Gastrocnemius medialis (tissue), 4 donors: ENCODE measurements around the gene ATP4B.

ENCODE experiments used
- POLR2A ChIP-seq, 2 donors: fragments of 450-650 bp; IDR thresholded peaks; one replicate each; pipeline ENCODE4 v1.6.1; 2017; ENCODE audit warnings: antibody characterized with exemption in 2 of 2, mild to moderate bottlenecking in 2 of 2, moderate library complexity in 2 of 2
- TF ChIP-seq, protein P1 (sequence below), 5 experiments: fragments of 450-650 bp in 3 of 5; fragments of 200-600 bp in 2 of 5; sonication (generic) in 2 of 5; IDR thresholded peaks in 4 of 5; conservative IDR thresholded peaks in 1 of 5; 1 replicate in 4 of 5; 2 replicates in 1 of 5; pipeline ENCODE4 v1.5.1; 2016 to 2019; ENCODE audit warnings: antibody characterized with exemption in 5 of 5, mild to moderate bottlenecking in 3 of 5, moderate library complexity in 3 of 5

DNA sequence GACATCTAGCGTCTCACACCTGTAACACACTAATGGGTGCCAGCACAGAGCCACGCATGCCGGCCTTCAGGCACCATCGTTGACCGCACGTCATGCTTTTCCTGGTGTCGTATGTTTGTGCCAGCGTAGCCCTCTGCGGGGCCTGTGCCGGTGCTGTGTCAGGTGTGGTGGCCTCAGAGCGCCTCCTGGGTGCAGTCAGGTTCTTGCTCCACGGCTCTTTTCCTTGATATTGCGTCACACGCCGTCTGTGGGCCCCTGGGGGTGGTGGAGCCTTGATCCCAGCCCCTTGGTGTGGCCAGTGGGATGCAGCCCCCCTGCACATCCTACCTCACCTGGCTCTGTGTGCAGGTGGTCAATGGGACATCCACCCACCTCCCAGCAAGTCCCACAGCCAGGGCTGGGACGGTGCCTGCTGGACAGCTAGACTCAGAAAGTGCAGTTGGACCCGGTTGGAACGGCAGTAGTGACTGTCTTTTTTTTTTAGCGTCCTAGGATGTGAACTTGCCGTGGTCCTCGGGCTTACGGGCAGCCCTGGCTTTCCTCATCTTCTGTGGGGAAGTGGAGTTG, 48.9 kb downstream of the ATP4B start:
- TF ChIP-seq, protein P1, sequence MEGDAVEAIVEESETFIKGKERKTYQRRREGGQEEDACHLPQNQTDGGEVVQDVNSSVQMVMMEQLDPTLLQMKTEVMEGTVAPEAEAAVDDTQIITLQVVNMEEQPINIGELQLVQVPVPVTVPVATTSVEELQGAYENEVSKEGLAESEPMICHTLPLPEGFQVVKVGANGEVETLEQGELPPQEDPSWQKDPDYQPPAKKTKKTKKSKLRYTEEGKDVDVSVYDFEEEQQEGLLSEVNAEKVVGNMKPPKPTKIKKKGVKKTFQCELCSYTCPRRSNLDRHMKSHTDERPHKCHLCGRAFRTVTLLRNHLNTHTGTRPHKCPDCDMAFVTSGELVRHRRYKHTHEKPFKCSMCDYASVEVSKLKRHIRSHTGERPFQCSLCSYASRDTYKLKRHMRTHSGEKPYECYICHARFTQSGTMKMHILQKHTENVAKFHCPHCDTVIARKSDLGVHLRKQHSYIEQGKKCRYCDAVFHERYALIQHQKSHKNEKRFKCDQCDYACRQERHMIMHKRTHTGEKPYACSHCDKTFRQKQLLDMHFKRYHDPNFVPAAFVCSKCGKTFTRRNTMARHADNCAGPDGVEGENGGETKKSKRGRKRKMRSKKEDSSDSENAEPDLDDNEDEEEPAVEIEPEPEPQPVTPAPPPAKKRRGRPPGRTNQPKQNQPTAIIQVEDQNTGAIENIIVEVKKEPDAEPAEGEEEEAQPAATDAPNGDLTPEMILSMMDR (IDR thresholded peaks at IDR 0.05 in 4 of 5, conservative IDR thresholded peaks at IDR 0.05 in 1 of 5): no peak
- TF ChIP-seq POLR2A (IDR thresholded peaks at IDR 0.05): no peak
